Stimulated activated CD4-positive, alpha-beta T cell treated with anti-CD3 and anti-CD28 coated beads, TNF-alpha, amount 100 ng/mL, for 1 hour (primary cell): ENCODE measurements around the gene MSANTD3.

ENCODE experiments used
- DNase-seq, 3 donors: peaks; one replicate each; pipeline ENCODE4 v3.0.0-alpha.2; 2020; ENCODE audit warnings: low read depth in 3 of 3, low spot score in 1 of 3

The MSANTD3 gene

DNA sequence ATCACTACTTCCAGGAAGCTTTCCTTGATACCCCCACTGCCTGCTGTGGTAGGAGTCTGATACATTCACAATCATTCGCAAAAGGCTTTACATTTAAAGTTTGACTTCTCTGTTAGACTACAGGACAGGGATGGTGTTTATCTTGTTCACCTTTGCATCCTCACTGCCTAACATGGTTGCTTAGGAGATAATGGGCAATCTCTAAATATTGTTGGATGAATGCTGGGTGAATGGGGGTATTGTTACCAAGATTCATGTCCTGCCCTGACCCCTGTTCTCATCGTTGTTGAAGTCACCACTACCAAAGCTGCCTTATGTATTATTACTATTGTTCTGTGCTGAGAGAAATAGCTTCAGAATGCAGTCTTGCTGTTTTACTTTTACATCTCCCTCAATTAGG is 38.3 kb downstream of the MSANTD3 start:
- DNase-seq: no peak

DNA sequence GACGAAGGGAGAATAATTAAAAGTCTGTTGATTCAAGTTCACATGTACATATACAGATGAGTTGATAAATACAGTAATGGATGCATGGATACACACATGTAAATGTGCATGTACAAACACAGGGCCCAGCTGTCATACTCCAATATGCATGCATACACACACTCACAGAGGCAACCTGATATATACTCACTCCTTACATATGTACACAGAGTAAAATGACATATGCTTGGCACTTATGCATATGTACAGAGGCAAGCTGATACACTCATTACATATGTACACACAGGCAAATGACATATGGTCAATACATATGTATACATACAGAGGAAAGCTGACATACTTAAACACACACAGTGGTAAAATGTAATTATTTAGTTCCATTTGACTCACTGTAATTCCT is 38.8 kb downstream of the MSANTD3 start:
- no peak for DNase-seq

DNA sequence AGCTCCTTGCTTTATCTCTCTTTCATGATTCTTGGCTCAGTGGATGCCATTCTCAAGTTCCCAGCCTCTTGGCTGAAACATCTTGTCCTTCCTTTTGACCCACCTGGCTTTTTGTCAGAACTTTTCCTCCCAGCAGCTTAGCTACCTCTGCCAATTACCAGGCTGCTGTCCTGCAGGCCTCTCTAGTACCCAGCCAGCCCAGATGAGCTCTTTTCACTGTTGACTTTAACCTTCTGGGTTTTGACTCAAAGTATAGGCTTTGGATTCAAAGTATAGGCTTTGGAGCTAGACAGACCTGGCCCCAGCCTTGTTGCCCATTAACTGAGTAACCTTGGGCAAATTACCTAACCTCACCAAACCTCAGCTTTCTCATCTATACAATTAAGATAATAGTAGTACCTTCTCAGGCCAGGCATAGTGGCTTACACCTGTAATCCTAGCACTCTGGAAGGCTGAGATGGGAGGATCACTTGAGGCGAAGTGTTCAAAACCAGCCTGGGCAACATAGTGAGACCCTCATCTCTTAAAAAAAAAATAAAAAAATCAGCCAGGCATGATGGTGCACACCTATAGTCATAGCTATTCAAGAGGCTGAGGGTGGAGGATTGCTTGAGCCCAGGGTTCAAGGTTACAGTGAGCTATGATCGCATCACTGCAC is 39.4 kb downstream of the MSANTD3 start:
- no peak for DNase-seq

DNA sequence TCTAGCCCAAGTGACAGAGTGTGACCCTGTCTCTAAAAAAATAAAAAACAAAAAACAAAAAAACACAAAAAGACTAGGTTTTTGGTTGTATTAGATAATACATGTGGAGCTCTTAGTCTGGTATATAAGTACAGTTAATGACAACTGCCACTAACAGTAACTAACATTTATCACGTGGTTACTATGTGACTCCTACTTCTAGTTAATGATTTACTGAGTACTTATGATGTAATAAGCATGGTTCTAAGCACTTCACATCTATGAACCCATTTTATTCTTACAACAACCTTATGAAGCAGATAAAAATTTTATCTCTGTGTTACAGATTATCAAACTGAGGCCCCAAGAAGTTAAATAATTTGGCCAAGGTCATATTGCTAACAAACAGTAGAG is 39.9 kb downstream of the MSANTD3 start:
- DNase-seq: no peak

DNA sequence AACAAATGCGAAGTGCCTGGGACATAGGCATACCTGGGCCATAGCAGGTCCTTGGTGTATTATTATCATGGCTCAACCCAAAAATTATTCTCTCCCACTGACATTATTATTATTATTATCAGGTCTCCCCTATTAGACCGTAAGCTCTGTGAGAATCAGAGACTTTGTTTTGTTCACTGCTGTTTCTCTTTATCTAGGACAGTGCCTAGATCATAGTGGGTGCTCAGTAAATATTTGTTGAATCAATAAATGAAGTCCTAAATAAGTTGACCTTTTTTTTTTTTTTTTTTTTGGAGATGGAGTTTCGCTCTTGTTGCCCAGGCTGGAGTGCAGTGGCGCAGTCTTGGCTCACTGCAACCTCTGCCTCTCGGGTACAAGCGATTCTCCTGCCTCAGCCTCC is 41.1 kb downstream of the MSANTD3 start:
- DNase-seq: no peak

DNA sequence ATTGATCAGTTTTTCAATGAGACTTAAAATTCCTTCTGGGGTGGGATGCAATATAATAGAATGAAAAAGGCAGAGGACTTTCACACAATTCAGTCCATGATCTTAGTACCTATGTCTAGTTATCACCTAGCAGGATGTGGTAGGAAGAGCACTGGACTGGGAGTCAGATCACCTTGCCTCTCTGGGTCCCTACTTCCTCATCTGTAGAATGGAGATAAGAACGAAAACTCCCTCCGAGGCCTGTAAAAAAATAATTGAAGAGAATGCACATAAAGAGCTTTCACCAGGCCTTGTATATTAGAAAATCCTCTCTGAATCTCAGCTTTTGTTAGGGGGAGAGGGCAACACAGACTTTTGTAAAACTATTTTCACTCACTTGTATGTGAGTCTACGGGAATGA is 45.3 kb downstream of the MSANTD3 start:
- no peak for DNase-seq

DNA sequence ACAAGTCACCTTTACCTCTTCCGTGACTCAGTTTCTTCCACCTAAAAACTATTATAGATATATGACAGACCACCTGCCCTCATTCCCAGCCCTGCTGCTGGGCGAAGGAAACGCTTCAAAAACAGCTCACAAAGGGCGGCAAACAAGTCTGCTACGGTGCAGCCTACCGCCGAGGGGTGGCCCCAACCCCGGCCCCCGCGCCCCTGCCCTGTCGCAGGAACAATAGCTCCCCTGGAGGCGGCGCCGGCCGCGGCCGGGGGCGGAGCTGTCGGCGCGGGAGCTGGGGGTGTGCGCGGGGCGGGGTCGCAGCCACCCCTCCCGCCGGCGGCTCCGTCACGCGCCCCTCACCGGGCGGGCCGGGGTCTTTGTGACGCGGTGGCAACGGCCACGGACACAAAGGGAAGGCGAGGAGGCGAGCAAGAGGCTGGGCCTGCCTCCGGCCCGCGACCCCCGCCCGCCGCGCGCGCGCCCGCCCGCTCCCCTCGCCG is 45.9 kb downstream of the MSANTD3 start, which contains the start of gene TMEFF1:
Gene TMEFF1 (plus strand): TSS at position 362 of the 488 bp plus-strand sequence. CDS start 396 bp downstream, outside the sequence.
- peak in 2 of 3 donors; percentile 1 to 32 for DNase-seq

DNA sequence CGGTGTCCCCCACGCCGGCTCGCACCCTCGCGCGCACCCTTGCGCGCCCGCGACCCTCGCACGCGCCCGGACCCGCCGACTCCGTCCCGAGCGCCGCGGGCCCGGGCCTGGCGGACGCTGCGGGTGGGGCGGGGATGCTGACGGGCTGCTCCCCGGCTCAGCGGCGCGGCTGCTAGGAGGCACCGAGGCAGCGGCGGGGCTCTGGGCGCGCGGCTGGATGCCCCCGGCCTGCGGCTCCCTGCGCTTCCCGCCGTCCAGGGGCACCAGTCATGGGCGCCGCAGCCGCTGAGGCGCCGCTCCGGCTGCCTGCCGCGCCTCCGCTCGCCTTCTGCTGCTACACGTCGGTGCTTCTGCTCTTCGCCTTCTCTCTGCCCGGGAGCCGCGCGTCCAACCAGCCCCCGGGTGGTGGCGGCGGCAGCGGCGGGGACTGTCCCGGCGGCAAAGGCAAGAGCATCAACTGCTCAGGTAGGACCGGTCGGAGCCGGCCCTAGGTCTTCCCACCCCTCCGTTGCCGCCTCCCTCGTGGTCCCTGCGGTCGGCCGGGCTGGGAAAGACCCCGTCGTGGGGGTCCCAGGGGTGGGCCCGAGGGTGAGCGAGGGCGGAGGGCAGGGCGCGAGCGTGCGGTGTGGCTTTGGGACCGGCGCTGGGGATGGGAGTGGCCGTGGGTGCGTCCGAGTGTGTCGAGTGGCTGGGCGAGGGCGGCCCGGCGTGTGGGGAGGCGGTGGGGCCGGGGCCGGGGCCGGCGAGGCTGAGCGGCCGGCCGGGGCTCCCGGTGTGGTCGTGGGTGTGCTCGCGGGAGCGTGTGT is 46.5 kb downstream of the MSANTD3 start:
- DNase-seq: peak in 1 of 3 donors; percentile 8

DNA sequence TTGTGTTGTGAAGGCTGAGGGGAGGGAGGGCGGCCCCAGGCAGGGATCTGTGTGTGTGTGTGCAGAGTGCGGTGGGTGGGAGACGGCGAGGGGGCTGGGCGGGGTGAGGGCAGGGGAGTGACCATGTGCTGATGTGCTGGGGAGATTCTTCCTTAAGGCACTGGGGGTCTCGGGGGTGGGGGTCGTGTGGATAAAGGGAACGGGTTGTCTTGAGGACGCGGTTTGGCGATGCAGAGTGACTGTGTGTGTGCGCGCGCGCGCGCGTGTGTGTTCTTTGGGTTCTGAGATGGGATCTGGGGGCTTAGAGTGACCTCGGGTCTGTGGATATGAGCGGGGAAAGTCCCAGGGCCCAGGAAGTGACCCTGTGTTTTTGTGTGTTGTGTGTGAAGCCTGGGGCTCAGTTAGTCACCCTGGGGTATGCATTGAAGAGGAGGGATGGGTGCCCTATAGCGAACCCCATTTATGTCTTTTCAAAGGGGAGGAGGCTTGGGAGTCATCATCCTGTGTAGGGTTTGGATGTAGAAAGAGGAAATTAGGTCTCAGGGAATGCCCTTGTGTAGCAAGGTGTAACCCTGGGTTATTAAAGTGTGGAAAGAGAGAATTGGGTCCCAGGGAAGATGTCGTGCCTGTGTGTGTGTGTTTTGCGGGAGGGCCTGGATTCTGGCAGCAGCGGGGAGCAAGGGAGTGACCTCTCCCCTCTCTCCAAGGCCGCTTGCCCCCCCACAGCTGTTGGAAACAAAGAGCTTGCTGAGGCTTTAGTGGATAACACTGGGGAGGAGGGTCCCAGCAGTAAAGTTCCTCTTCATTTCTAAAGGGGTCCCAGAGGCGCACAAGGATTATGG is 47.4 kb downstream of the MSANTD3 start:
- no peak for DNase-seq

DNA sequence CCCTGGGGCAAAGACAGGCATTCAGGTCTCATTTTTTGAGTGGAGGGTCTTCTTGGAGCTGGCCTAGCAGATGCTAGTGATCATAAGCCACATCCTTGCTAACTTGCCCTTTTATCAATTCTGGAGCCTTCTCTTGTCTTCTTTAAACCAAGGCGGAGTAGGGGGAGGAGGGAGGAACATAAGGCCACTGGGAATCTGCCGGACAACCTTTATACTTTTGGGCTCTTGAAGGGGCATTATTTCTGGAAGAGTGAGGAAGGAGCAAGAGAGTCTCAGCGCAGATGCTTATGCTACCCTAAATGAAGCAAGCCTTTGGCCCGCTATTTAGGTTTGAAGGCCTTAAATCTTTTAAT is 48.0 kb downstream of the MSANTD3 start:
- no peak for DNase-seq

DNA sequence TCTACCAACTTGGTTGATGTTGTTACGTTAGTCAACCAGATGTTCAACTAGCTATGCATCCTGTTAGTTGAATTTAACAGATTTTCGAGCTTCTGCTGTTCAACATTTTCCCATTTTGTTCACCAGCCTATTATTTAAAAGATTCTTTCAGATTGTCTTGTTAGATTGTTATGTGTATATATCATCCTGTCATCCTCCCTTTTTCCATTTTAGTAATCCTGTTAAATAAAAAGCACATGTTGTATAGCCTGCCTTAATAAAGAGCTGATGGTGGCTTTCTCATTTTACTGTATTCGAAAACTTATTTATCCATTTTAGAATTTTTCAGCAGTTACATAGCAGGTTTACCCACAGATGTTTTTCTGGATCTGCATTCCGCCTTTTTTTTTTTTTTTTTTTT is 50.3 kb downstream of the MSANTD3 start:
- DNase-seq: no peak

DNA sequence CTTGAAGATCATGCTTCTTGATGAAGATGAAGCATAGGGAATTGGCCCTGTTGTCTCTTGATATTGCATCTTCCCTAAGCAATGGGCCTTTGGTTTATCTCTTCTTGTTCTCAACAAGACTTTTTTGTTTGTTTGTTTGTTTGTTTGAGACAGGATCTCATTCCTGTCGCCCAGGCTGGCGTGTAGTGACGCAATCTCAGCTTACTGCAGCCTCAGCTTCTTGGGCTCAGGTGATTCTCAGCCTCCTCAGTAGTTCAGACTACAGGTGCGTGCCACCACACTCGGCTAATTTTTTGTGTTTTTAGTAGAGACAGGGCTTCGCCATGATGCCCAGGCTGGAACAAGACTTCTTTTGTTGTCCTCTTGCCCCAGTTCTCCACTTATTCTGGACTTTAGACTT is 51.2 kb downstream of the MSANTD3 start:
- DNase-seq: no peak

DNA sequence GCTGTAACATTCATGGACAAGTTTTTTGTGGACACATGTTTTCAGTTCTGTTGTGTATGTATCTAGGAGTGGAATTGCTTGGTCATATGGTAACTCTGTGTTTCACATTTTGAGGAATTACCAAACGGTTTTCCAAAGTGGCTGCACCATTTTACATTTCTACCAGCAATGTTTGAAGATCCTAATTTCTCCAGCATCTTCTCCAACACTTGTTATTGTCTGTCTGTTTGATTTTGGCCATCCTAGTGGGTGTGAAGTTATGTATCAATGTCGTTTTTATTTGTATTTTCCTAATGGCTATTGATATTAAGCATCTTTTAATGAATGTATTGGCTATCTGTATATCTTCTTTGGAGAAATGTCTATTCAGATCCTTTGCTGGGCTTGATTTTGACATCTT is 52.9 kb downstream of the MSANTD3 start:
- no peak for DNase-seq

DNA sequence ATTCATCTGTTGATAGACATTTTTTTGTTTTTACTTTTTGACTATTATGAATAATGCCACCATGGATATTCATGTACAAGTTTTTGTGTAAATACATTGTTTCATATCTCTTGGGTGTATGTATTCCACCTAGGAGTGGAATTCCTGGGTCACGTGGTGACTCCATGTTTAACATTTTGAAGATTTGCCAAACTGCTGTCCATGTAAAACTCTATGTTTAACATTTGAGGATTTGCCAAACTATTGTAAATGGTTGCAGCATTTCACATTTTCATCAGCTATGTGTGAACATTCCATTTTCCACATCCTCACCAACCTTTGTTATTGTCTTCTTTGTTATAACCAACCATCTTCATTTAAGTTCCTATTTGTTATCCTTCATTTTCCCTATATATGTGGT is 58.3 kb downstream of the MSANTD3 start:
- no peak for DNase-seq

DNA sequence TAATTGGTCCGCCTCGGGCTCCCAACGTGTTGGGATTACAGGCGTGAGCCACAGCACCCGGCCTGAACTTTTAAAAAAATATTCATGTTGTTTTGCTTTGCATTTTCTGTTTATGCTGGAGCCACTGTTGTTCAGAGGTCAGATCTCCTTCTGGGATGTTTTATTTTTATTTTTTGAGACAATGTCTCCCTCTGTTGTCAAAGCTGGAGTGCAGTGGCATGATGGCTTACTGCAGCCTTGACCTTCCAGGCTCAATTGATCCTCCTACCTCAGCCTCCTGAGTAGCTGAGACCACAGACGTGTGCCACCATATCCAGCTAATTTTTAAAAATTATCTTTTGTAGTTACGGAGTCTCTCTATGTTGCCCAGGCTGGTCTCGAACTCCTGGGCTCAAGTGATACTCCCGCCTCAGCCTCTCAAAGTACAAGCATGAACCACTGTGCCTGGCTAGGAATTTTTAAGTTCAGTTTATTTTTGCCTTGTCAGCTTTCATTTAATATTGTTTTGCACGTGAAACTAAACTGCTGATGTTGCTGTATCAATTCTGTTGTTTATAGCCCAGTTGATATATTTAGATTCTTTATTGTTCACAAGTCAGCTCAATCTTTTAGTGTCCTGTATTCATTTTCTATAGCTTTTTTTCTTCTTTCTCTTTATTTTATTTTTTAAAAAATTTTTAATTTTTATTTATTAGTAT is 59.7 kb downstream of the MSANTD3 start:
- no peak for DNase-seq

DNA sequence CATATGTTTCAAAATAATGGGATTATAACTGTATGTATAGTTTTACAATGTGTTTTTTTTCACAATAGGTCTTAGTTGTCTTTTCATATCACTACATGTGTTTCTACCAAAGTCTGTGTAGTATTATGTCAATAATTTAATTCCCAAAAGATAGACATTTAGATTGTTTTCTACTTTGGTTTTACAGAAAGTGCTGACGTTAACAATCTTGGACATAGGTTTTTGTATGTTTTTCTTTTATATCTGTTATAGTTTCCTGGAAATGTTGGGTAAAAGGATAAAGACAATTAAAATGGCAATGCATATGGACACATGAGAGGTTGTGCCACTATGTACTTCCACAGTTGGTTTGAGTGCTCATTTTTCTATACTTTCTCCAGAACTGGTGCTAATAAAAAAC is 61.2 kb downstream of the MSANTD3 start:
- no peak for DNase-seq

DNA sequence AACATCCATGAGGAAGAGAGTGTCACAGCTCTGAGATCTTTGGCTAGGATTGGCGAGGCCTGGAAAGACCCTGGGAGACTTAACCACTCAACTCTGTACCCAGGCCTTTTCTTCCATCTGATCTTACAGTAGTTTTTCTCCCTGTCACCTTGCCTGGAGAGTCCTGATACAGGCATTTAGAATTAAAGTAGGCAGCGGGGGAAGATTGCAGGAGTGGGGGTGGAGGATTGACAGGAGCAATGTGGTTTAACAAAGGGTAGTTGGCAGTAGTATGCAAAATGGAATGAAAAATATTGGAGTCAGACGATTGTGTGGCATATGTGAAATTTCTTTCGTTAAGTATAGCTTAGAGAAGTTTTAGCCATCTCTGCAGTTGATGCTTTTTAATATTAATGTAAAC is 62.9 kb downstream of the MSANTD3 start:
- no peak for DNase-seq

DNA sequence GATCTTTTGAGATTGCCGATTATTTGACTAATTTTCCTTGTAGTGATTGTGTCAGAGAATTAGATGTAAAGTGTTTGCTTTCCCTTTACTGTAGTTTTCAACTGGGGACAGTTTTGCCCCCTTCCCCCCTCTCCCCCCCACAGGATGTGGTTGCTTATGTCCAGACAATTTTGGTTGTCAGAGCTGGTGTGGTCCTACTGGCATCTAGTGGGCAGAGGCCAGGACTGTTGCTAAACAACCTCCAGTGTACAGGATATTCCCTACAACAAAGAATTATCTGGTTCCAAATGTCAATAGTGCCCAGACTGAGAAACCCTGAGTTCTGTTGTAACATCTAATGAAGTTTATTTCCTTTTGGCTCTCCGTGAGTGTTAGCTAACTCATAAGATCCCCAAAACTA is 66.0 kb downstream of the MSANTD3 start:
- no peak for DNase-seq

DNA sequence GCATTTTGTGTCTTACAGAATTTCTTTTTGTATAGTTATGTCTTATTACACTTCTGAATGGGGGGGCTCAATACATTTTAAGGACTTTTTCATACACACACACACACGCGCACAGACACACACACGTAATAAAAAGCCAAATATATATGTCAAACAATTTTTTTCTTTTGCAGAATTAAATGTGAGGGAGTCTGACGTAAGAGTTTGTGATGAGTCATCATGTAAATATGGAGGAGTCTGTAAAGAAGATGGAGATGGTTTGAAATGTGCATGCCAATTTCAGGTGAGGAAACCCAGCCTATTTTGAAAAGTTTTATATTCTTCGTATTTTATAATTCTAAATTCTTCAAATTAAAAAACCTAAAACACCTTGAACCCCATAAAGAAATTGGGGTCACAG is 71.6 kb downstream of the MSANTD3 start:
- DNase-seq: no peak

DNA sequence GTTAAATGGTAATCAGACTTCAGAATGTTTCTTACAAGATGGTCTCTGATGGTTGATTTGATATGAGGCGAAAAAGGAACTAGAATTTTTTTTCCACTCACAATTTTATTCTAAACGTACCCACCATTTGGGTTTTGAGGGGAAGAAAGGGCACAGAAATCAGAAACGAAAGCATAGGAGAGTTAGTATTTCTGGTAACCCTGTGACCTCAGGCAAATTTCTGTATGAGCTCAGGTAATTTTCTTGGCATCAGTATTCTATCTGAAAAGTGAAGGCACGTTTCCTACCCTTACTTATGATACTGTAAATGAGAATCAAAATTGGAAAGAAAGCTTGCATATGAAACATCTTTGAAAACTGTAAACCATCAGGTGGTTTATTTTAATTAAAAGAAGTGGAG is 72.5 kb downstream of the MSANTD3 start:
- DNase-seq: no peak

DNA sequence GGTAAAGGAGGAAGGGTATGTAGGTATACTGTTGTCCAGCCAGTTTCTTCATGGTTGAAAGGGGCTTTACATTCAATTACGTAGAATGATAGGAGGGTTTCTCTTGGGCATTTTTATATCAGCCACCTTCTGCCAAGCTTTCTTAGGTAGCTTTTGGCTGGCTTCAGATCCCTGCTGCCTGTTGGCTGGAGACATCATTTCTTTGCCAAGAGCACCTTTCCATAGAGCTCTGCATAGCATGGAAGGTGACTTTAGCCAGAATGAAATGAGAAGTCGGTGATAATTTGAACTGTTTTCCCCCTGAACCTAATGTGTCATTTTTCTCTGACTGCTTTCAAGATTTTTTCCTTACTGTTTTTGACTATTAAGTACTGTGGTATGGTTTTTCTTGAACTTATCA is 72.9 kb downstream of the MSANTD3 start:
- DNase-seq: no peak
